H9 (cell line): Measurements from ENCODE around the gene OFD1. TPM values are rescaled to one million over a fixed set of nuclear protein-coding genes. Genes with fewer than 3 reads are reported as not detected.

Experiments used
- DNase-seq: peaks from one replicate; pipeline ENCODE4 v3.0.0-alpha.2; 2017
- H2AFZ ChIP-seq: one replicate; pipeline ENCODE4 v1.6.1; 2013; ENCODE audit warnings: mild to moderate bottlenecking, low read length, control low read depth, moderate library complexity
- H2AK5ac ChIP-seq: 2 replicates; pipeline ENCODE4 v1.6.1; 2013; ENCODE audit warnings: low read length, control low read depth, mixed read lengths; ENCODE audit not compliant: insufficient read length
- H2BK120ac ChIP-seq: one replicate; pipeline ENCODE4 v1.6.1; 2013; ENCODE audit warnings: low read depth, mild to moderate bottlenecking, low read length, control low read depth, inconsistent platforms; ENCODE audit not compliant: poor library complexity, severe bottlenecking
- H2BK12ac ChIP-seq: 2 replicates; pipeline ENCODE4 v1.6.1; 2013; ENCODE audit warnings: low read length, control low read depth, mixed read lengths, low read depth; ENCODE audit not compliant: insufficient read length
- H2BK15ac ChIP-seq: 2 replicates; pipeline ENCODE4 v1.6.1; 2013; ENCODE audit warnings: low read depth, low read length, control low read depth
- H2BK20ac ChIP-seq: one replicate; pipeline ENCODE4 v1.6.1; 2013; ENCODE audit warnings: low read depth, mild to moderate bottlenecking, low read length, control low read depth, inconsistent platforms; ENCODE audit not compliant: poor library complexity, severe bottlenecking
- H2BK5ac ChIP-seq: 2 replicates; pipeline ENCODE4 v1.6.1; 2013; ENCODE audit warnings: low read length, control low read depth, mixed read lengths; ENCODE audit not compliant: insufficient read length
- H3K14ac ChIP-seq: 2 replicates; pipeline ENCODE4 v1.6.1; 2013; ENCODE audit warnings: low read length, control low read depth; ENCODE audit not compliant: insufficient read depth
- H3K18ac ChIP-seq: 2 replicates; pipeline ENCODE4 v1.6.1; 2013; ENCODE audit warnings: low read depth, mild to moderate bottlenecking, mixed read lengths, low read length, control low read depth; ENCODE audit not compliant: insufficient read length
- H3K23ac ChIP-seq: 2 replicates; pipeline ENCODE4 v1.6.1; 2013; ENCODE audit warnings: low read length, control low read depth, mixed read lengths, low read depth; ENCODE audit not compliant: insufficient read length
- H3K23me2 ChIP-seq: 2 replicates; pipeline ENCODE4 v1.6.1; 2013; ENCODE audit warnings: low read depth, mild to moderate bottlenecking, mixed read lengths, low read length, control low read depth; ENCODE audit not compliant: insufficient read length, poor library complexity, severe bottlenecking
- H3K27ac ChIP-seq: 2 replicates; pipeline ENCODE4 v1.5.1; 2013; ENCODE audit warnings: low read length, control low read depth, mixed read lengths, low read depth; ENCODE audit not compliant: insufficient read length
- H3K27me3 ChIP-seq: 2 replicates; pipeline ENCODE4 v1.6.1; 2013; ENCODE audit warnings: low read length, control low read depth, inconsistent platforms; ENCODE audit not compliant: insufficient read depth
- H3K4ac ChIP-seq: 2 replicates; pipeline ENCODE4 v1.6.1; 2013; ENCODE audit warnings: low read depth, mild to moderate bottlenecking, control low read depth, inconsistent platforms, low read length, moderate library complexity
- H3K4me1 ChIP-seq: 2 replicates; pipeline ENCODE4 v1.6.1; 2013; ENCODE audit warnings: low read length, control low read depth, inconsistent platforms; ENCODE audit not compliant: insufficient read depth
- H3K4me2 ChIP-seq: 2 replicates; pipeline ENCODE4 v1.6.1; 2013; ENCODE audit warnings: low read length, control low read depth, mixed read lengths; ENCODE audit not compliant: insufficient read length, insufficient read depth
- H3K56ac ChIP-seq: 2 replicates; pipeline ENCODE4 v1.6.1; 2013; ENCODE audit warnings: low read depth, mild to moderate bottlenecking, mixed read lengths, low read length, control low read depth; ENCODE audit not compliant: insufficient read length
- H3K79me1 ChIP-seq: 2 replicates; pipeline ENCODE4 v1.6.1; 2013; ENCODE audit warnings: low read depth, mild to moderate bottlenecking, moderate library complexity, low read length, control low read depth, inconsistent platforms; ENCODE audit not compliant: insufficient read depth, poor library complexity, severe bottlenecking
- H3K79me2 ChIP-seq: 2 replicates; pipeline ENCODE4 v1.6.1; 2013; ENCODE audit warnings: low read length, control low read depth, inconsistent platforms; ENCODE audit not compliant: insufficient read depth
- H3K9ac ChIP-seq: 2 replicates; pipeline ENCODE4 v1.6.1; 2013; ENCODE audit warnings: low read length, control low read depth, mixed read lengths; ENCODE audit not compliant: insufficient read length; ENCODE audit errors: extremely low read depth
- H3K9me3 ChIP-seq: one replicate; pipeline ENCODE4 v1.6.1; 2013; ENCODE audit warnings: low read depth, low read length, inconsistent platforms; ENCODE audit not compliant: control insufficient read depth
- H3T11ph ChIP-seq: one replicate; pipeline ENCODE4 v1.6.1; 2013; ENCODE audit warnings: mild to moderate bottlenecking, low read length, control low read depth, inconsistent platforms
- H4K20me1 ChIP-seq: one replicate; pipeline ENCODE4 v1.6.1; 2013; ENCODE audit not compliant: control insufficient read depth, insufficient read length, insufficient read depth
- H4K5ac ChIP-seq: 2 replicates; pipeline ENCODE4 v1.6.1; 2013; ENCODE audit warnings: low read depth, mild to moderate bottlenecking, mixed read lengths, low read length, control low read depth; ENCODE audit not compliant: insufficient read length
- H4K8ac ChIP-seq: replicated peaks from 2 replicates; pipeline ENCODE4 v1.6.1; 2013; ENCODE audit warnings: low read length, control low read depth, mixed read lengths, low read depth; ENCODE audit not compliant: insufficient read length
- H4K91ac ChIP-seq: 2 replicates; pipeline ENCODE4 v1.6.1; 2013; ENCODE audit warnings: low read depth, mild to moderate bottlenecking, moderate library complexity, mixed read lengths, low read length, control low read depth; ENCODE audit not compliant: insufficient read length
- H3K27ac Mint-ChIP-seq, 3 experiments: 2 replicates in 2 of 3; 3 replicates in 1 of 3; pipeline ENCODE4 v1.8.0; 2020 to 2021; ENCODE audit warnings: mixed read lengths in 3 of 3, mild to moderate bottlenecking in 1 of 3, moderate library complexity in 1 of 3
- H3K27me3 Mint-ChIP-seq: 2 replicates; pipeline ENCODE4 v1.8.0; 2021; ENCODE audit warnings: low read depth, mild to moderate bottlenecking, moderate library complexity, mixed read lengths
- H3K36me3 Mint-ChIP-seq, 3 experiments: 2 replicates in 2 of 3; 3 replicates in 1 of 3; pipeline ENCODE4 v1.8.0; 2020 to 2021; ENCODE audit warnings: low read depth in 3 of 3, mixed read lengths in 3 of 3; ENCODE audit not compliant: insufficient read depth in 1 of 3
- H3K4me1 Mint-ChIP-seq, 2 experiments: 2 replicates each; pipeline ENCODE4 v1.8.0; 2020; ENCODE audit warnings: mixed read lengths in 2 of 2
- H3K4me3 Mint-ChIP-seq, 2 experiments: 2 replicates in 1 of 2; 3 replicates in 1 of 2; pipeline ENCODE4 v1.8.0; 2020 to 2021; ENCODE audit warnings: mild to moderate bottlenecking in 2 of 2, mixed read lengths in 2 of 2, moderate library complexity in 1 of 2
- H3K9me3 Mint-ChIP-seq, 2 experiments: 2 replicates in 1 of 2; 3 replicates in 1 of 2; pipeline ENCODE4 v1.8.0; 2020; ENCODE audit warnings: mild to moderate bottlenecking in 2 of 2, mixed read lengths in 2 of 2, moderate library complexity in 1 of 2
- CTCF ChIP-seq: fragments of 200-600 bp; sonication (generic); conservative IDR thresholded peaks from 3 replicates; pipeline ENCODE4 v1.8.0; 2021; ENCODE audit warnings: antibody characterized with exemption, mild to moderate bottlenecking
- WGBS: extraction: QIAGEN DNeasy Blood & Tissue Kit; methylation state at CpG from one replicate; pipeline ENCODE4 v1.1.7; 2013; ENCODE audit warnings: missing lambda C conversion rate, low lambda C conversion rate, mixed read lengths; ENCODE audit not compliant: insufficient read length; ENCODE audit errors: extremely low coverage; 5-methylcytosine and 5-hydroxymethylcytosine counted together
- total RNA-seq: library from RNA; stranded (reverse); gene quantifications from 2 replicates; pipeline ENCODE4 v1.2.1, GENCODE V29; 2021

OFD1 gene
- total RNA-seq, 1 experiment from 2014 or later: 36.0 TPM

- no peak overlapping the region for H4K5ac ChIP-seq
- H3K56ac ChIP-seq: no peak overlapping the region
- no peak overlapping the region for H2BK12ac ChIP-seq
- H3K36me3 Mint-ChIP-seq: peaks cover 9 to 64% (median 34%) of the 10 kb centered on the region in 3 experiments; a peak in 6 of 7 replicates
- H2AK5ac ChIP-seq: no peak overlapping the region
- no peak overlapping the region for H3K18ac ChIP-seq
- H3T11ph ChIP-seq: no peak overlapping the region
- H2BK120ac ChIP-seq: no peak overlapping the region
- TF ChIP-seq CTCF: no peak
- no peaks in the 10 kb centered on the region; the same call in 1 of the 2 replicates for H3K4me1 ChIP-seq
- no peak overlapping the region for H3K14ac ChIP-seq
- no peaks in the 10 kb centered on the region for H3K79me1 ChIP-seq
- no peaks in the 10 kb centered on the region for H3K23me2 ChIP-seq
- no peak overlapping the region for H3K4me3 Mint-ChIP-seq
- no peak overlapping the region for H3K4ac ChIP-seq
- DNase-seq: no peak
- no peak overlapping the region for H3K9ac ChIP-seq
- no peak overlapping the region for H2AFZ ChIP-seq
- H4K20me1 ChIP-seq: no peaks in the 10 kb centered on the region
- no peak overlapping the region for H4K91ac ChIP-seq
- H3K27ac Mint-ChIP-seq: no peak overlapping the region
- no peaks in the 10 kb centered on the region for H3K9me3 ChIP-seq
- H2BK15ac ChIP-seq: no peak overlapping the region
- no peak overlapping the region for H2BK20ac ChIP-seq
- H3K4me2 ChIP-seq: no peak overlapping the region
- peaks cover 13 to 26% of the 10 kb centered on the region in 2 experiments for H3K9me3 Mint-ChIP-seq
- H3K27me3 Mint-ChIP-seq: no peaks in the 10 kb centered on the region
- H3K27ac ChIP-seq: no peak overlapping the region
- 0 out of 2 replicates have a peak, but pooled peaks cover 2% of the 10 kb centered on the region for H3K79me2 ChIP-seq
- no peaks in the 10 kb centered on the region; the same call in 1 of the 2 replicates for H3K27me3 ChIP-seq
- no peak overlapping the region for H2BK5ac ChIP-seq
- H4K8ac ChIP-seq: no peak overlapping the region
- H3K4me1 Mint-ChIP-seq: peaks cover 10 to 12% of the 10 kb centered on the region in 2 experiments; a peak in 3 of 4 replicates
- H3K23ac ChIP-seq: no peak overlapping the region
- no CpG with 5 or more reads among the region's 3 CpGs for WGBS
Measured at GRCh38 chrX:13752646-13753045, 18.1 kb downstream of the OFD1 start.
